Loucy (cell line): ENCODE results near the gene FMO3.

Experiments used
- CTCF ChIP-seq: fragments of 200-600 bp; sonication (generic); conservative IDR thresholded peaks from 2 replicates; pipeline ENCODE4 v1.5.1; 2014; ENCODE audit warnings: mild to moderate bottlenecking, antibody characterized with exemption, low read length
- EZH2phosphoT487 ChIP-seq: fragments of 200-600 bp; IDR thresholded peaks from 2 replicates; pipeline ENCODE4 v1.6.1; 2018; ENCODE audit warnings: antibody characterized with exemption, mild to moderate bottlenecking, moderate library complexity, borderline replicate concordance

GRCh38 chr1:171107262-171107940, 16.7 kb downstream of the FMO3 start:
- TF ChIP-seq CTCF (no peak), EZH2phosphoT487 (no peak)
